Panc1 (cell line): ENCODE data around the gene SLC25A33. TPM values are rescaled to one million over a fixed set of nuclear protein-coding genes. Genes with fewer than 3 reads are reported as not detected.

Experiments
- ATAC-seq: fragments of 200-7000 bp; cut with Tn5 transposase; 2 replicates; pipeline ENCODE4 v1.9.1; 2020; ENCODE audit warnings: mild to moderate bottlenecking, moderate library complexity
- BruUV-seq: library from RNA; stranded (reverse); fragments of 400-500 nt; replicated peaks from 2 replicates; lab custom pipeline; 2021; lab: Mats Ljungman, UMichigan
- CTCF ChIA-PET: fragments of 300-600 bp; sonication (Branson Sonifier 250); formaldehyde crosslinking; loops from one replicate; lab custom pipeline; 2022; ENCODE audit warnings: antibody characterized with exemption; lab: Charles Lee
- POLR2A ChIA-PET: fragments of 300-600 bp; sonication (Branson Sonifier 250); formaldehyde crosslinking; loops from one replicate; lab custom pipeline; 2022; ENCODE audit warnings: antibody characterized with exemption; lab: Charles Lee
- DNase-seq: peaks from one replicate; pipeline ENCODE4 v3.0.0-alpha.2; 2010; ENCODE audit warnings: low read depth, low spot score
- H3K27ac ChIP-seq: 2 replicates; pipeline ENCODE4 v1.5.1; 2011; ENCODE audit warnings: mild to moderate bottlenecking, low read length, inconsistent platforms
- H3K27me3 ChIP-seq: fragments of 200-500 bp; sonication (Bioruptor generic); 2 replicates; pipeline ENCODE4 v1.6.0; 2014; ENCODE audit warnings: low read length, inconsistent platforms; ENCODE audit not compliant: control insufficient read depth, insufficient read depth
- H3K36me3 ChIP-seq: fragments of 200-500 bp; sonication (Bioruptor generic); 2 replicates; pipeline ENCODE4 v1.5.1; 2014; ENCODE audit warnings: inconsistent platforms, mild to moderate bottlenecking, low read length, moderate library complexity; ENCODE audit not compliant: control insufficient read depth, insufficient read depth
- H3K4me1 ChIP-seq: 2 replicates; pipeline ENCODE4 v1.5.1; 2011; ENCODE audit warnings: inconsistent platforms, mild to moderate bottlenecking, low read length, moderate library complexity; ENCODE audit not compliant: control insufficient read depth, insufficient read depth
- H3K4me3 ChIP-seq, 2 experiments: 2 replicates each; pipeline ENCODE4 v1.5.1; 2011 to 2012; ENCODE audit warnings: low read depth in 2 of 2, low read length in 2 of 2, mild to moderate bottlenecking in 2 of 2, inconsistent platforms in 1 of 2, moderate library complexity in 1 of 2
- H3K9me3 ChIP-seq: fragments of 200-500 bp; sonication (Bioruptor generic); 2 replicates; pipeline ENCODE4 v1.5.1; 2014; ENCODE audit warnings: low read depth, mild to moderate bottlenecking, inconsistent platforms, low read length, moderate library complexity; ENCODE audit not compliant: control insufficient read depth, insufficient read depth
- CTCF ChIP-seq: fragments of 450-650 bp; IDR thresholded peaks from 2 replicates; pipeline ENCODE4 v1.5.1; 2017; ENCODE audit warnings: mild to moderate bottlenecking
- POLR2AphosphoS5 ChIP-seq: IDR thresholded peaks from 2 replicates; pipeline ENCODE4 v1.6.1; 2012; ENCODE audit warnings: mild to moderate bottlenecking, low read depth, low read length, moderate library complexity
- REST ChIP-seq, 2 experiments: IDR thresholded peaks; 2 replicates each; pipeline ENCODE4 v1.6.1; 2011 to 2012; ENCODE audit warnings: low read depth in 2 of 2, control low read depth in 1 of 2, low read length in 1 of 2, mild to moderate bottlenecking in 1 of 2, moderate library complexity in 1 of 2; ENCODE audit not compliant: insufficient read depth in 1 of 2
- SIN3A ChIP-seq: IDR thresholded peaks from 2 replicates; pipeline ENCODE4 v1.6.1; 2012; ENCODE audit warnings: low read depth, mild to moderate bottlenecking, low read length, moderate library complexity, borderline replicate concordance; ENCODE audit not compliant: insufficient read depth
- TCF7L2 ChIP-seq: IDR thresholded peaks from 2 replicates; pipeline ENCODE4 v1.6.1; 2011; ENCODE audit warnings: mild to moderate bottlenecking, low read depth, low read length, inconsistent platforms
- in situ Hi-C: cut with HindIII; loops from 2 replicates; pipeline ENCODE4 v1.10.0; 2016; ENCODE audit warnings: low sequenced_read_pairs, low pct_unique_long_range_greater_than_20kb
- intact Hi-C: fragments of 100-400 bp; cut with micrococcal nuclease; formaldehyde crosslinking; loops from one replicate; pipeline ENCODE4 v1.10.0; 2022; ENCODE audit not compliant: unreplicated experiment
- total RNA-seq: library from RNA; stranded (reverse); gene quantifications from one replicate; pipeline ENCODE4 v1.2.1, GENCODE V29; 2021; ENCODE audit not compliant: unreplicated experiment

SLC25A33 gene
- total RNA-seq, 1 experiment from 2014 or later: 13.4 TPM

DNA sequence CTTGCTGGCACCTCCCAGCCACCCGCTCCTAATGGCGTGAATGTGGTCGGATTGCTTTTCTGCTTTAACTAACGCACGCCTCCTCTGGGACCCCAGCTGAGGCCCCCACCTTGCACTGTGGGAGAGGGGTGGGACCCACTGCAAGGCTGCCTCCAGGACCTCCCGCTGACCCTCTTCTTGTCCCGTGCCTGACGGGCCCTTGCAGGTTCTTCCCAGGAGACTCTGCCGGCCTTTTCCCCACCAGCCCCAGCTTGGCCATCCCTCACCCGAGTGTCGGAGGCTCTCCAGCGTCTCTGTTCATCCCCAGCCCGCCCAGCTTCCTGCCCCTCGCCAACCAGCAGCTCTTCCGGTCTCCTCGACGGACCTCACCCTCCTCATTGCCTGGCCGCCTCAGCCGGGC is 68.1 kb downstream of the SLC25A33 start:
- no peak overlapping the region for H3K4me3 ChIP-seq
- H3K27ac ChIP-seq: no peak overlapping the region
- H3K9me3 ChIP-seq: no peaks in the 10 kb centered on the region
- ATAC-seq: no peak
- TF ChIP-seq CTCF: no peak
- TF ChIP-seq POLR2AphosphoS5: no peak
- TF ChIP-seq TCF7L2: no peak
- TF ChIP-seq REST (IDR thresholded peaks at IDR 0.05; ENCODE audit: insufficient read depth in 1 of 2, low read depth in 2 of 2, low read length in 1 of 2): no peak
- no peak for TF ChIP-seq SIN3A
- ChIA-PET CTCF (no interaction called here), POLR2A (no interaction called here)
- no peaks in the 10 kb centered on the region for H3K4me1 ChIP-seq
- no peaks in the 10 kb centered on the region for H3K27me3 ChIP-seq
- H3K36me3 ChIP-seq: no peaks in the 10 kb centered on the region; the same call in 1 of the 2 replicates
- in situ Hi-C loops: no loop called here
- no TSS peak for BruUV-seq
- DNase-seq: no peak
- intact Hi-C loops: no loop called here

GRCh38 chr1:9609998-9610397 is 70.7 kb downstream of the SLC25A33 start:
- ATAC-seq (no peak), DNase-seq (no peak)
- in situ Hi-C loops (no loop called here), intact Hi-C loops (no loop called here)
- ChIA-PET POLR2A (interaction anchor here (0.6 kb wide), 1 partner anchor 15 kb away, joined by 3 read pairs; no protein-coding TSS in a partner anchor), CTCF (no interaction called here)
- Histone ChIP-seq H3K27me3 (no peaks in the 10 kb centered on the region), H3K27ac (no peak overlapping the region), H3K4me3 (no peak overlapping the region), H3K4me1 (no peaks in the 10 kb centered on the region), H3K9me3 (no peaks in the 10 kb centered on the region), H3K36me3 (no peaks in the 10 kb centered on the region; the same call in 1 of the 2 replicates)
- TF ChIP-seq TCF7L2: no peak
- TF ChIP-seq CTCF: no peak
- TF ChIP-seq REST (IDR thresholded peaks at IDR 0.05; ENCODE audit: insufficient read depth in 1 of 2, low read depth in 2 of 2, low read length in 1 of 2): no peak
- no peak for TF ChIP-seq POLR2AphosphoS5
- no peak for TF ChIP-seq SIN3A
- no TSS peak for BruUV-seq
